Activated naive CD4-positive, alpha-beta T cell treated with anti-CD3 and anti-CD28 coated beads, Interleukin-2, amount 50 U/mL, for 24 hours (primary cell): Measurements from ENCODE around the gene GDNF.
"Not testable (repeated sequence)": the region's sequence is repeated elsewhere in the genome, so short reads cannot be mapped to it uniquely, and the experiment has no call there.

Source experiments
- H3K27ac Mint-ChIP-seq: one replicate; pipeline ENCODE4 v1.8.0; 2021; ENCODE audit warnings: mild to moderate bottlenecking, mixed read lengths
- H3K27me3 Mint-ChIP-seq: one replicate; pipeline ENCODE4 v1.8.0; 2021; ENCODE audit warnings: mixed read lengths
- H3K36me3 Mint-ChIP-seq: one replicate; pipeline ENCODE4 v1.8.0; 2021; ENCODE audit warnings: mixed read lengths
- H3K4me1 Mint-ChIP-seq: one replicate; pipeline ENCODE4 v1.8.0; 2021; ENCODE audit warnings: mixed read lengths
- H3K4me3 Mint-ChIP-seq: one replicate; pipeline ENCODE4 v1.8.0; 2021; ENCODE audit warnings: mild to moderate bottlenecking, mixed read lengths
- H3K9me3 Mint-ChIP-seq: one replicate; pipeline ENCODE4 v1.8.0; 2021; ENCODE audit warnings: mixed read lengths

Gene GDNF

DNA sequence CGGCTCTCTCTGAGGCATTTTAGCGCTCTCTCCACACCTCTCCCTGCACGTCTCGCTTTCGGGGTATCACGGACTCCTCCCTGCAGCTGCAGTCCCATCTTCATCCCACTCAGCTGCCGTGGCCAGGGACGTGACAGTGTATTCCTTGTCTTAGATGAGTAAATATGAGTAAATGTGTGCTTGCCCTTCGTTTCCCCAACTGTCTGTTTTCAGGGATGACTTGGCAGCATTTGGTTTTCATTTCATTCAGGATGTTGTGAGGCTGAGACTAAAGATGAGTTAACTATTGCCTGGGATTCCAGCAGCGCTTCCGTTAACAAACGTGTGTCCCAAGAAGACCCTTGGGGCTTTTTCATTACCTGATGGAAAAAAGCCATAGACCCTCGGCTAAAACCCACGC is 29.5 kb downstream of the GDNF start:
- H3K36me3 Mint-ChIP-seq, result no peaks in the 10 kb centered on the region
- no peak overlapping the region for H3K27ac Mint-ChIP-seq
- no peak overlapping the region for H3K4me3 Mint-ChIP-seq
- no peaks in the 10 kb centered on the region for H3K4me1 Mint-ChIP-seq
- peaks cover 12% of the 10 kb centered on the region for H3K9me3 Mint-ChIP-seq
- H3K27me3 Mint-ChIP-seq, result peaks cover 3% of the 10 kb centered on the region

DNA sequence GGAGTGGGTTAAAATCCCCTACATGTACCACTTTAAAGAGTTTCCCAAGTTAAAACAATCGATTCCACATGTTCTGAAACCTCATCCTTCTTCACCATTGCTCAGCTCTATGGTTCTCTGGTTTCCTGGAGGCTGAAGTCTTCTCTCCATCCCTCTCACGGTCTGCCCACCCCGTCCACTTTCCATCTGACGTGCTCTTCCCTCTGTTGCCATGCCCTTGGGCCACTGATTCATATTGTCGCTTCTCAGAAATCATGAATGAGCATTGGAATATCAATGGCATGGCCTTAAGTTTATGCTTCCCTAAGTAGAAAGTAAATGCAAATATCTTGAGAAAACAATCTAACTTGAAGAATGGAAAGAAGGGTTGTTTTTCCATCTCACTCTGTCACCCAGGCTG is 30.9 kb downstream of the GDNF start:
- no peaks in the 10 kb centered on the region for H3K4me1 Mint-ChIP-seq

DNA sequence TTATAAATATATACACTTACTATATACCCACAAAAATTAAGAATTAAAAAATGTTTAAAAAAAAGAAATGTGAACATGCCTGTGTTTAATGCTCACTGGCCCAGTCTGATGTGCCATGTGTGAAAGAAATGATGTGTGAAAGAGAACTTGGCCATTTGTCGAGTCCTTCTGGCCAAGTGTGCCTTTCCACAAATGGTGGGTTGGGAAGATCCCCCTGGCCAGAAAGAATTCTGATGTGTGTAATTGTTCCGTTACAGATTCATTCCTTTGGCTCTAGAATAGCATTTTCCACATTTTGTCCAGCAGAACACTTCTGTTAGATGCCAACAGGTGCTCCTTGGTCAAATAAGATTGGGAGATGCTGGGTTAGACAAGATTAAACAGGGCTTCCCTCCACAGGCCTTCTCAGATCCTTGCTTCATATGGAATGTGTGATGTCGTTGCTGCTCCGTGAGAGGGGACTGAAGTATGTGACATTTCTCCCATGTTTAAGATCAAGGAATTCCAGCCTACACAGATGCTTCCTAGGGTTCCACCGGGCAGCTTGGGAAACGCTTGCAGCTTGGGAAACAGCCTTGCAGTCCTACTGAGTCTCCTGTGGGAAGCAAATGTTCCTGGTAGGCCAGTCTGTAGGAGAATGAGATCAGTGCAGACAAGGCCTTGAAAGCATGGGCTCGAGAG is 32.1 kb downstream of the GDNF start:
- Mint-ChIP-seq H3K4me3 (no peak overlapping the region), H3K36me3 (no peaks in the 10 kb centered on the region), H3K27ac (no peak overlapping the region), H3K4me1 (no peaks in the 10 kb centered on the region), H3K27me3 (peaks cover 2% of the 10 kb centered on the region), H3K9me3 (peaks cover 12% of the 10 kb centered on the region)

More for the DNA sequence above, 30.9 kb downstream of the GDNF start:
- Mint-ChIP-seq H3K27ac (no peak overlapping the region), H3K36me3 (no peaks in the 10 kb centered on the region), H3K27me3 (peaks cover 2% of the 10 kb centered on the region), H3K4me3 (no peak overlapping the region), H3K9me3 (peaks cover 12% of the 10 kb centered on the region)

DNA sequence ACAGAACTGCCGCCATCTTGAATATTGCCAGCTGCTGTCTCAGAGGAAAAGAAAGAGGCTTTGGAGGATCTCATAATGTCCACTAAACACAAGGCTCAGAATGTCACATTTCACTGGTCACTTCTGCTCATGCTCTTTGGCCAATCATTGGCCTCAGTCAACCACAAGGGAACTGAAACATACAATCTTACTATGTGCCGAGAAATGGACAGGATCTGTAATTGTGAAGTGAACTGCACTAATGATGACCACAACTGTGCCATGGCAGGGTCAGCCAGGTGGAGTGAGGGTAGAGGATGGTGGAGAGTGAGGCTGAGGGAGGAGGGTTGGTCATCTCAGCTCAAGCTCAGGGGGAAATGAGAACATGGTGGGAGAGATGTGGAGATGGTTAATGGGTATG is 32.8 kb downstream of the GDNF start:
- H3K4me3 Mint-ChIP-seq, result no peak overlapping the region
- no peaks in the 10 kb centered on the region for H3K4me1 Mint-ChIP-seq
- peaks cover 12% of the 10 kb centered on the region for H3K9me3 Mint-ChIP-seq
- H3K27ac Mint-ChIP-seq, result no peak overlapping the region
- no peaks in the 10 kb centered on the region for H3K36me3 Mint-ChIP-seq
- H3K27me3 Mint-ChIP-seq, result peaks cover 2% of the 10 kb centered on the region

DNA sequence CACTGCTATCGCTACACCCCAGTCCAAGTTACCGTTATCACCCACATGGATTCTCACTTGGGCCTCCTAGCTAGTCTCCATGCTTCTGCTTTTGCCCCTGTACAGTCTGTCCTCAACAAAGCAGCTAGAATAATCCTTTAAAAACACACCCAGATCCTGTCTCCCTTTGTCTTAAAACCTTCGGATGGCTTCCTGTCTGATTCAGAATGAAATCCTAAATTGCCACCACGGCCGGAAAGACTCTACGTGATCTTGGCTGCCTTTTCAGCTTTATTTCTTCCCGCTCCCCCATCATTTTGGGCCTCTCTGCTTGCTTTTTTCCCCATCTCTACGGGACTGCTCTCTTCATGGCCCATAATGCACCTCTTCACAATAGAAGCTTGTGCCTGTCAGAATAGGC is 33.4 kb downstream of the GDNF start:
- H3K27ac Mint-ChIP-seq, result no peak overlapping the region
- H3K27me3 Mint-ChIP-seq, result peaks cover 2% of the 10 kb centered on the region
- H3K9me3 Mint-ChIP-seq, result peaks cover 12% of the 10 kb centered on the region
- H3K36me3 Mint-ChIP-seq, result no peaks in the 10 kb centered on the region
- H3K4me1 Mint-ChIP-seq, result no peaks in the 10 kb centered on the region
- H3K4me3 Mint-ChIP-seq, result no peak overlapping the region

DNA sequence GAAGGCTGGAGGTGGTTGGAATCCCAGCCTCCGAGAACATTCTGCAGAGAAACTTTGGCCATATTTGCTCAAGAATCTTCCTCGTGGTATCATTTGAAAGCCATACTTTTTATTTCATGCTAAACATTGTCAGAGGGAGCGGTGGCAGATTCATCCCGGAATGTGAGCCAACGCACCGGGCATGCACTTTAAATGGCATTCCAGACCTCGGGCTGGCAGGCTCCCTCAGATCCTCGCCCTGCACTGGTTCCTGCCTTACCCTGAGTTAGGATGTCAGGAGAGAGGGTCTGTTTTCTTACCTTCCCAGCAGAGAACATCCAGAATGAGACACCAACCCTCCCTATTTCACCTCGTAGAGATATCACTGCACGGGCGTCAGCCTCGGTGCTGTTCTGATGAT is 33.8 kb downstream of the GDNF start:
- no peaks in the 10 kb centered on the region for H3K36me3 Mint-ChIP-seq
- H3K27me3 Mint-ChIP-seq, result peaks cover 2% of the 10 kb centered on the region
- H3K27ac Mint-ChIP-seq, result peak overlapping the region; percentile 5
- H3K4me3 Mint-ChIP-seq, result no peak overlapping the region
- peaks cover 12% of the 10 kb centered on the region for H3K9me3 Mint-ChIP-seq
- H3K4me1 Mint-ChIP-seq, result no peaks in the 10 kb centered on the region

DNA sequence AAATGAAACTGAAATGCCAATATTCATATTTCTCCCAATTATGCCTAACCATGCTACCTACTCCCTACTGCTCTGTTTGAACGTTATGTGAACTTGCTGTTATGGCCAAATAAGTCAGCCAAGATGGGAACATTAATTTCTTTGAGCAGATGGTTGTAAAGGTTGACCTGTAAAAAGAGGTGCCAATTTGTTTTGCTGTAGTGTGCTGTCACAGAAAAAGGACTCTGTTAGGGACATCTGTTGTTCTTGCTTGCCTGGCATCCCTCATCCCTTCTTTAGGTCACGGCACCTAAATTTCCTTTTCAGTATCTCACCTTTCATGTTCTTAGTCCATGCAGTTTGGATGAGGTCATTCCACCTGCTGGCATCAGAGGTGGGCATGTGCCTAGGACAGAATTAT is 35.4 kb downstream of the GDNF start:
- Mint-ChIP-seq H3K27ac (no peak overlapping the region), H3K36me3 (no peaks in the 10 kb centered on the region), H3K4me3 (no peak overlapping the region), H3K9me3 (peaks cover 12% of the 10 kb centered on the region), H3K27me3 (peaks cover 2% of the 10 kb centered on the region), H3K4me1 (no peaks in the 10 kb centered on the region)

DNA sequence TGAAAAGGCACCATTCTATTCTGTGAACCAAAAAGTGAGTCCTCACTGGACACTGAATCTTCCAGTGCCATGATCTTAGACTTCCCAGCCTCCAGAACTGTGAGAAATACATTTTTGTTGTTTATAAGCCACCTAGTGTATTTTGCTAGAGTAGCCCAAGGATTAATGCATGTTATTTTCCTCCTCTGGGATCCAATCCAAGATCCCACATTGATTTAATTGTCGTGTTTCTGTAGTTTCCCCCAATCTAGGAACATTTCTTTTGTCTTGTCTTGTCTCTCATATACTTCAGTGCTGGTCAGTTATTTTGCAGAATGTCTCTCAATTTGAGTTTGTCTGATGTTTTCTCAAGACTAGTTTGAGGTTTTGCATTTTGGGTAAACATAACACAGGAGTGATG is 36.4 kb downstream of the GDNF start:
- peaks cover 2% of the 10 kb centered on the region for H3K27me3 Mint-ChIP-seq
- H3K36me3 Mint-ChIP-seq, result no peaks in the 10 kb centered on the region
- H3K9me3 Mint-ChIP-seq, result peaks cover 12% of the 10 kb centered on the region
- H3K4me3 Mint-ChIP-seq, result no peak overlapping the region
- H3K4me1 Mint-ChIP-seq, result no peaks in the 10 kb centered on the region
- H3K27ac Mint-ChIP-seq, result no peak overlapping the region

DNA sequence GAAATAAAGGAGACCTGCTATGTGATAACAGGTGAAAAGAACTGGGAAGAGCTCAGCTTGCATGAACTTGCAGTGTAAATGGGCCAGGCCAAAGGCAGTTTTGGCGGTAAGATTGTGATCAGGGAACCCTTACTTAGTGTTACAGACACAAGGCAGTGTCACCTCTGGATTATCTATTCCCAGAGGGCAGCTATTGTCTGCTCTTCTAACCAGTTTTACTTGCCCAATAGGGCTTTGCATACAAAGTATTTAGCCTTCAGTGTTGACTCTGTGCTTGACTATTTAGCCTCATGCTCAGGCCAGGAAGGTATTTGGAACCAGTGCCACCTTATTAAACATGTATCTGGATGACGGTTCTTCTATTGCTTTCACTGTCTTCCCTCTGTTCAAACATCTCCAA is 38.3 kb downstream of the GDNF start:
- Mint-ChIP-seq H3K36me3 (peaks cover 1% of the 10 kb centered on the region), H3K9me3 (peaks cover 10% of the 10 kb centered on the region), H3K4me3 (no peak overlapping the region), H3K27me3 (peaks cover 4% of the 10 kb centered on the region), H3K4me1 (no peaks in the 10 kb centered on the region), H3K27ac (no peak overlapping the region)

DNA sequence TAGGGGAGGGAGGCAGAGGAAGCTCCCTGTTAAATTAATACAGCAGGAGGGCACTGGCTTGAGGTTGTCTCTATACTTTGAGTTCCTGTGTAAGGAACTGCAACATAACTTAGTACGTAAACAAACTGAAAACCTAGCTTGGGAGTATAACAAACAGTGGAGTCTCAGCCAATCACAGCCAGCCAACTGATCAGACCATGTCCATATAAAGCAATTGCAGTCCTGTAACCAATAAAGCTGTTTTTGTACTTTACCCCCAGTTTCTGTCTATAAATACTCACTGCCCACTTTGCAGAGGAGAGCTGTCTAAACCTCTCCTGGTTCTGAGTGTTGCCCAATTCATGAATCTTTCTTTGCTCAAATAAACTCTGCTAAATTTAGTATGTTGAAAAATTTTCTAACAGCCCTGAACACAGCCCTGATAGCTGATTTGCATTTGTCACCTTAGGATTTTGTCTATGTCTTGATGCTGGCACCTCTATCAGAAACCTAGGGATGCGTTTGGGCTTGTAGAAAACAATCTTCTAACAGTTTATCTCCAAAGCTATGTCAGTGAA is 39.9 kb downstream of the GDNF start:
- Mint-ChIP-seq H3K27me3 (peaks cover 4% of the 10 kb centered on the region), H3K4me1 (no peaks in the 10 kb centered on the region), H3K9me3 (peaks cover 5% of the 10 kb centered on the region), H3K36me3 (peaks cover 1% of the 10 kb centered on the region), H3K27ac (no peak overlapping the region), H3K4me3 (no peak overlapping the region)

DNA sequence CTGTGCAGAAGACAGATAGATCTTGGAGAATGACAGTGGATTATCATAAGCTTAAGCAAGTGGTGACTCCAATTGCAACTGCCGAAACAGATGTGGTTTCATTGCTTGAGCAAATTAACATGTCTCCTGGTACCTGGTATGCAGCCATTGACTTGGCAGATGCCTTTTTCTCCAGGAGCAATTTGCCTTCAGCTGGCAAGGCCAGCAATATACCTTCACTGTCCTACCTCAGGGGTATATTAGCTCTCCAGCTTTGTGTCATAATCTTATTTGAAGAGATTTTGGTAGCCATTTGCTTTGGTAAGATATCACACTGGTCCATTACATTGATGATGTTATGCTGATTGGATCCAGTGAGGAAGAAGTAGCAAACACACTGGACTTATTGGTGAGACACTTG is 43.4 kb downstream of the GDNF start:
- not testable (repeated sequence) for H3K36me3 Mint-ChIP-seq, H3K27me3 Mint-ChIP-seq, H3K27ac Mint-ChIP-seq, H3K4me1 Mint-ChIP-seq, H3K4me3 Mint-ChIP-seq
- peaks cover 12% of the 10 kb centered on the region for H3K9me3 Mint-ChIP-seq

DNA sequence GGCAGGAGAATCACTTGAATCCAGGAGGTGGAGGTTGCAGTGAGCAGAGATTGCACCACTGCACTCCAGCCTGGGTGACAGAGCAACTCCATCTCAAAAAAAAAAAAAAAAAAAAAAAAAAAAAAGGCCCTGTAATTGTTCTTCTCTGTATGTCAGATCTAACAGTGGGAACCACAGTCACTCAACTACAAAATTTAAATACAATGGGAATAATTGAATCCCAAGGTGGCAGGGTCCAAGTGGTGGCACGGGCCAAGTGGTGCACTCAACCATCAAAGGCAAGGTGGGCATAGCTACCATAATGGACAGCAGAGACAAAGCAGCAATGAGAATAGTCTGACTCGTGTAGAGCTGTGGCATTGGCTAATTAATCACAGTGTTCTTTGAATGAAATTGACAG is 44.5 kb downstream of the GDNF start:
- H3K36me3 Mint-ChIP-seq, H3K4me1 Mint-ChIP-seq, H3K4me3 Mint-ChIP-seq, H3K27me3 Mint-ChIP-seq, H3K27ac Mint-ChIP-seq: not testable (repeated sequence)
- peaks cover 12% of the 10 kb centered on the region for H3K9me3 Mint-ChIP-seq

DNA sequence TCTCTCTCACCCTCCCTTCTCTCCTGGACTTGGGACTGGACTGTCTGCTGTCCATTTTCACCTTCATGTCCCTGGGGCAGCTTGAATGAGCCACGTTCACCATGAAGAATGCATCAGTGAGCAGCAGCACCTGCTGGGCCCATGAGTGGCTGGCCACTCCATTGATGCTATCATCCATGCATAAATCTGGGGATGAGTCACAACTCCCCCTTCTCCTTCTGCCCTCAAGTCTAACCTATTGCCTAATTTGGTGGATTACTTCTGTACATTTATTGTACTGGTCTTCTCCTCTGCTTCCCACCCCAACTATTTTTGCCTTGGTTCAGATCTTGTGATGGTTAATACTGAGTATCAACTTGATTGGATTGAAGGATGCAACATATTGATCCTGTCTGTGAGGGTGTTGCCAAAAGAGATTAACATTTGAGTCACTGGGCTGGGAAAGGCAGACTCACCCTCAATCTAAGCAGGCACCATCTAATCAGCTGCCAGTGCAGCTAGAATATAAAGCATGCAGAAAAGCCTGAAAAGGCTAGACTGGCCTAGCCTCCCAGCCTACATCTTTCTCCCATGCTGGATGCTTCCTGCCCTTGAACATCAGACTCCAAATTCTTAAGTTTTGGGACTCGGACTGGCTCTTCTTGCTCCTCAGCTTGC is 46.7 kb downstream of the GDNF start:
- Mint-ChIP-seq H3K27me3 (peaks cover 12% of the 10 kb centered on the region), H3K36me3 (peaks cover 3% of the 10 kb centered on the region), H3K4me1 (no peaks in the 10 kb centered on the region), H3K4me3 (no peak overlapping the region), H3K27ac (no peak overlapping the region), H3K9me3 (peaks cover 12% of the 10 kb centered on the region)

DNA sequence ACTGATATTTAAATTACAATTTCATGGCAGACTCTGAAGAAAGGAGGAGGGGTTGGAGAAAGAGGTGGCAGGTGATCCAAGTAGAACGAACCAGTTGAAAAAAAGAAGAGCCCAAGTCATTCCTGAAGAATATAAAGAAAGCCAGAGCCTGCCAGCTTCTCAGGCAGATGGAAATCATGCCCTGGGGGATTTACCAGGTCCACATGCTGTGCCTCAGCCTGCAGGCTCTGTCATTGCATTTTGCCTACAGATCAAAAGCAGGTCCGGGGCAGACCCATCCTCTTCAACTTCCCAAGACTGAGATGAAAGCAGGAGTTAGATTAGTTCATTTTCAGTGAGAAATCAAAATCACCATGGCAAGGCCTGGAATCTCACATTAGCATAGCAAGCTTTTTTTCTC is 48.5 kb downstream of the GDNF start:
- Mint-ChIP-seq H3K4me1 (no peaks in the 10 kb centered on the region), H3K36me3 (peaks cover 2% of the 10 kb centered on the region), H3K27me3 (peaks cover 9% of the 10 kb centered on the region), H3K4me3 (no peak overlapping the region), H3K27ac (no peak overlapping the region), H3K9me3 (peaks cover 7% of the 10 kb centered on the region)

DNA sequence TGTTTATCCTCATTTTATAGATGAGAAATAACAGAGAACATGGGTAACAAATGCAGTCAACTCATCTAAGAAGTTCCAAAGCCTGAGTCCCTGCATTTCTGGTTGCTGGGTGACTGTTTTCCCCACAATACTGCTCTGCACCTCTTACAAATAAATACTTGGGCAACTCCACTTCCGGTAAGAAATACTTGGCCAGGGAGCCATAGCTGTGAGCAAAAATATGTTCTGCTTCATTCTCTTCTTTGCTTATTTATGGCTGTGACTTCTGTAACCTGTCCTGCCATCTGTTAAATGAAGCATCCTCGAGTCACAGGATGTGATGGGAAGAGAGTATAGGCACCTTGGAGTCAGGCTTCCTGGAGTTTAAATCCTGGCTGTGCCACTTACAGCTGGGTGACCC is 49.9 kb downstream of the GDNF start:
- Mint-ChIP-seq H3K36me3 (peaks cover 2% of the 10 kb centered on the region), H3K27me3 (peaks cover 10% of the 10 kb centered on the region), H3K9me3 (peaks cover 7% of the 10 kb centered on the region), H3K4me1 (no peaks in the 10 kb centered on the region), H3K4me3 (no peak overlapping the region), H3K27ac (no peak overlapping the region)

DNA sequence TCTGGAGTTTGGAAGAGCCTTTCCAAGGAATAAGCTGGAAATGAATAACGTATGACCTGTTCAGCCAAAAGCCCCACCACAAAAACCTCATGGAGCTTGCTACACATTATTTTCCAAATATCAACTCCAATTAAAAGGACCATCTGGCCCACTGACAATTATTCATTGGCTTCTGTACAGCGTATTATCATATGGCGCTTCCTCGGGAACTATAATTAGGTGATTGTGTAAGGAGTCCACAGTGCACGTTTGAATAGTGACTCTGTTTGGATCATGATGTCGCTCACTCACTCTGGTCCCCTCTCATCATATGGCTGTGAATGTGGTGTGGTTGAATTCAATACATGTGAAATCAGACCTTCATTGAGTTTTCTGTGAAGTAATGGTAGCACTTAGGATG is 52.1 kb downstream of the GDNF start:
- no peaks in the 10 kb centered on the region for H3K36me3 Mint-ChIP-seq
- peaks cover 8% of the 10 kb centered on the region for H3K27me3 Mint-ChIP-seq

More for the DNA sequence above, 52.1 kb downstream of the GDNF start:
- H3K9me3 Mint-ChIP-seq, result no peaks in the 10 kb centered on the region
- H3K4me1 Mint-ChIP-seq, result no peaks in the 10 kb centered on the region
- H3K4me3 Mint-ChIP-seq, result no peak overlapping the region
- H3K27ac Mint-ChIP-seq, result no peak overlapping the region
